Prostate gland (tissue), 2 donors: ENCODE results near the gene ADGRD1. TPM values are rescaled to one million over a fixed set of nuclear protein-coding genes. Genes with fewer than 3 reads are reported as not detected.

Experiments
- DNase-seq: peaks from one replicate; pipeline ENCODE4 v3.0.0-alpha.2; 2019; ENCODE audit warnings: low spot score
- H3K27ac ChIP-seq, 2 donors: fragments of 200-600 bp; sonication (generic); 2 replicates each; pipeline ENCODE4 v1.5.1; 2017 to 2019
- H3K27me3 ChIP-seq: fragments of 200-600 bp; sonication (generic); replicated peaks from 2 replicates; pipeline ENCODE4 v1.5.1; 2019; ENCODE audit not compliant: insufficient read depth
- H3K36me3 ChIP-seq, 2 donors: fragments of 200-600 bp; sonication (generic); 1 replicate in 1 of 2; 2 replicates in 1 of 2; pipeline versions ENCODE4 v1.5.1 to v1.8.1; 2017 to 2019
- H3K4me1 ChIP-seq: fragments of 200-600 bp; sonication (generic); replicated peaks from 2 replicates; pipeline ENCODE4 v1.5.1; 2019
- H3K4me3 ChIP-seq, 2 donors: fragments of 200-600 bp; sonication (generic); 2 replicates each; pipeline ENCODE4 v1.5.1; 2017 to 2019
- H3K9me3 ChIP-seq: fragments of 200-600 bp; sonication (generic); 2 replicates; pipeline ENCODE4 v1.5.1; 2017
- CTCF ChIP-seq, 4 experiments: fragments of 200-600 bp in 2 of 4; fragments of 450-650 bp in 2 of 4; sonication (generic) in 2 of 4; IDR thresholded peaks; 1 replicate in 3 of 4; 2 replicates in 1 of 4; pipeline ENCODE4 v1.5.1; 2016 to 2019; ENCODE audit warnings: antibody characterized with exemption in 4 of 4, mild to moderate bottlenecking in 2 of 4, moderate library complexity in 2 of 4
- POLR2A ChIP-seq: fragments of 450-650 bp; IDR thresholded peaks from one replicate; pipeline ENCODE4 v1.6.1; 2016; ENCODE audit warnings: antibody characterized with exemption, mild to moderate bottlenecking
- POLR2AphosphoS5 ChIP-seq: sonication (generic); formaldehyde crosslinking; IDR thresholded peaks from one replicate; pipeline ENCODE4 v1.6.1; 2017; ENCODE audit warnings: antibody characterized with exemption
- WGBS: methylation state at CpG from one replicate; pipeline ENCODE4 v1.1.5; 2018; 5-methylcytosine and 5-hydroxymethylcytosine counted together
- intact Hi-C: fragments of 100-400 bp; cut with DNase I; formaldehyde crosslinking; loops from one replicate; pipeline ENCODE4 v1.14.2; 2022
- total RNA-seq, 2 donors: library from RNA; depleted of rRNA; stranded (reverse); fragments of >200 nt; gene quantifications; one replicate each; pipeline ENCODE4 v1.1.0, GENCODE V29; 2016

The ADGRD1 gene
- total RNA-seq, 2 donors from 2014 or later, result 4.3 to 20.9 TPM

GRCh38 chr12:130952171-130952954 is 1.3 kb upstream of the ADGRD1 start:
- intact Hi-C loops, result loop anchor here (5.0 kb wide), 1 partner anchor 35 kb away; no protein-coding TSS in a partner anchor
- Histone ChIP-seq H3K27me3 (peaks cover 3% of the 10 kb centered on the region), H3K36me3 (no peaks in the 10 kb centered on the region), H3K27ac (peak overlapping the region in 1 of 2 donors; percentile 15), H3K4me1 (no peaks in the 10 kb centered on the region), H3K9me3 (no peaks in the 10 kb centered on the region), H3K4me3 (no peak overlapping the region)
- 25% methylated on average over 14 of the region's 14 CpGs for WGBS
- no peak for DNase-seq
- TF ChIP-seq POLR2A (no peak), POLR2AphosphoS5 (no peak), CTCF (IDR thresholded peaks at IDR 0.05) (no peak)

GRCh38 chr12:130954544-130954831 is 781 bp downstream of the ADGRD1 start:
- intact Hi-C loops, result loop anchor here (5.0 kb wide), 1 partner anchor 37 kb away; no protein-coding TSS in a partner anchor
- WGBS, result 69% methylated on average over 9 of the region's 9 CpGs
- no peaks in the 10 kb centered on the region for H3K4me1 ChIP-seq
- H3K9me3 ChIP-seq, result no peaks in the 10 kb centered on the region
- DNase-seq, result no peak
- TF ChIP-seq CTCF (IDR thresholded peaks at IDR 0.05) (no peak), POLR2AphosphoS5 (no peak), POLR2A (no peak)
- no peaks in the 10 kb centered on the region for H3K36me3 ChIP-seq
- H3K27ac ChIP-seq, result peak overlapping the region; percentile 37 to 42
- H3K27me3 ChIP-seq, result peaks cover 3% of the 10 kb centered on the region
- H3K4me3 ChIP-seq, result peak overlapping the region; percentile 17

- no peak overlapping the region for H3K27ac ChIP-seq
- H3K9me3 ChIP-seq, result no peaks in the 10 kb centered on the region
- DNase-seq, result no peak
- H3K27me3 ChIP-seq, result peaks cover 3% of the 10 kb centered on the region
- no peak overlapping the region for H3K4me3 ChIP-seq
- no peaks in the 10 kb centered on the region for H3K36me3 ChIP-seq
- intact Hi-C loops, result no loop called here
- TF ChIP-seq POLR2AphosphoS5 (no peak), POLR2A (no peak), CTCF (IDR thresholded peaks at IDR 0.05) (no peak)
- no peaks in the 10 kb centered on the region for H3K4me1 ChIP-seq
- WGBS, result 66% methylated on average over 8 of the region's 11 CpGs
Measured at GRCh38 chr12:130955238-130955816, 1.6 kb downstream of the ADGRD1 start.

- H3K27me3 ChIP-seq, result peaks cover 3% of the 10 kb centered on the region
- no peak overlapping the region for H3K4me3 ChIP-seq
- intact Hi-C loops, result no loop called here
- TF ChIP-seq POLR2A, result no peak
- no peak for DNase-seq
- no peak overlapping the region for H3K27ac ChIP-seq
- no peaks in the 10 kb centered on the region for H3K9me3 ChIP-seq
- no peaks in the 10 kb centered on the region for H3K36me3 ChIP-seq
- no peaks in the 10 kb centered on the region for H3K4me1 ChIP-seq
- 77% methylated on average over 11 of the region's 11 CpGs for WGBS
Measured at GRCh38 chr12:130956009-130956408, 2.3 kb downstream of the ADGRD1 start.

- intact Hi-C loops, result no loop called here
- WGBS, result 83% methylated on average over 14 of the region's 14 CpGs
Measured at GRCh38 chr12:130956456-130957303, 3.0 kb downstream of the ADGRD1 start.

More at GRCh38 chr12:130956456-130957303, 3.0 kb downstream of the ADGRD1 start:
- Histone ChIP-seq H3K4me3 (no peak overlapping the region), H3K27ac (no peak overlapping the region), H3K4me1 (no peaks in the 10 kb centered on the region), H3K9me3 (no peaks in the 10 kb centered on the region), H3K27me3 (peaks cover 3% of the 10 kb centered on the region), H3K36me3 (no peaks in the 10 kb centered on the region)
- no peak for DNase-seq
- TF ChIP-seq CTCF (IDR thresholded peaks at IDR 0.05), result no peak
- TF ChIP-seq POLR2AphosphoS5, result no peak
- no peak for TF ChIP-seq POLR2A
